Subcutaneous preadipocyte (primary cell): Measurements from ENCODE around the gene NPHS1. TPM values are rescaled to one million over a fixed set of nuclear protein-coding genes. Genes with fewer than 3 reads are reported as not detected.

Experiments used
- small RNA-seq: library from RNA; depleted of rRNA; stranded (forward); fragments of <200 nt; gene quantifications from one replicate; pipeline ENCODE3, GENCODE V24; 2012
- total RNA-seq: library from RNA; depleted of rRNA; stranded (reverse); fragments of >200 nt; gene quantifications from 2 replicates; pipeline ENCODE4 v1.2.3, GENCODE V29; 2012

Gene NPHS1
- total RNA-seq: not detected in 2 replicates

GRCh38 chr19:35852029-35852780 lies at the start of gene NPHS1:
Gene NPHS1 (minus strand): TSS chr19:35852504. CDS start chr19:35851837, 667 bp downstream.

GRCh38 chr19:35868172-35868822 lies 16.0 kb upstream of the NPHS1 start, which contains the start of gene APLP1:
Gene APLP1 (plus strand): TSS chr19:35868574. CDS start chr19:35868637, 63 bp downstream.

GRCh38 chr19:35856546-35857149 lies 4.3 kb upstream of the NPHS1 start, which contains the start of gene KIRREL2:
Gene KIRREL2 (plus strand): TSS chr19:35856911. CDS start chr19:35857120, 209 bp downstream.

GRCh38 chr19:35812220-35813042 lies 39.9 kb downstream of the NPHS1 start, which contains the start of gene PRODH2:
Gene PRODH2 (minus strand): TSS chr19:35812845. CDS start chr19:35812805, 40 bp downstream.

Small RNAs within 50 kb of the gene (small RNA-seq; reads per million reads assigned to genes)
- gene RN7SL402P: not detected

Other genes with a start within 250 kb of the NPHS1 start
- 6.6 and 12.5 TPM in 2 replicates for gene HAUS5, start 239.8 kb downstream of the NPHS1 start, total RNA-seq
- 42.0 and 43.0 TPM in 2 replicates for gene RBM42, start 223.5 kb downstream of the NPHS1 start, total RNA-seq
- 0.37 and 0.39 TPM in 2 replicates for gene ETV2, start 210.8 kb downstream of the NPHS1 start, total RNA-seq
- gene COX6B1, start 204.2 kb downstream of the NPHS1 start, total RNA-seq: 156 and 265 TPM in 2 replicates
- gene UPK1A, start 186.0 kb downstream of the NPHS1 start, total RNA-seq: not detected in 2 replicates
- not detected in 2 replicates for gene ZBTB32, start 147.9 kb downstream of the NPHS1 start, total RNA-seq
- gene KMT2B, start 134.5 kb downstream of the NPHS1 start, total RNA-seq: 7.3 and 7.8 TPM in 2 replicates
- 1.6 and 2.9 TPM in 2 replicates for gene IGFLR1, start 110.1 kb downstream of the NPHS1 start, total RNA-seq
- gene U2AF1L4, start 107.1 kb downstream of the NPHS1 start, total RNA-seq: 4.5 and 5.5 TPM in 2 replicates
- gene PSENEN, start 106.9 kb downstream of the NPHS1 start, total RNA-seq: 12.5 and 14.7 TPM in 2 replicates
- 14.3 and 16.2 TPM in 2 replicates for gene LIN37, start 103.9 kb downstream of the NPHS1 start, total RNA-seq
- gene HSPB6, start 95.5 kb downstream of the NPHS1 start, total RNA-seq: 21.3 and 48.9 TPM in 2 replicates
- gene PROSER3, start 94.3 kb downstream of the NPHS1 start, total RNA-seq: 7.7 and 12.7 TPM in 2 replicates
- gene ARHGAP33, start 76.9 kb downstream of the NPHS1 start, total RNA-seq: 5.9 and 6.3 TPM in 2 replicates
- gene PRODH2, start 39.7 kb downstream of the NPHS1 start, total RNA-seq: not detected in 2 replicates
- under 0.01 TPM in 1 of 2 replicates, not detected in the other for gene KIRREL2, start 4.4 kb upstream of the NPHS1 start, total RNA-seq
- 0.37 and 1.2 TPM in 2 replicates for gene APLP1, start 16.1 kb upstream of the NPHS1 start, total RNA-seq
- gene NFKBID, start 48.0 kb upstream of the NPHS1 start, total RNA-seq: 4.4 and 6.1 TPM in 2 replicates
- 0.37 and 0.59 TPM in 2 replicates for gene HCST, start 50.0 kb upstream of the NPHS1 start, total RNA-seq
- gene TYROBP, start 55.8 kb upstream of the NPHS1 start, total RNA-seq: not detected in 2 replicates
- 3.9 and 4.0 TPM in 2 replicates for gene LRFN3, start 83.9 kb upstream of the NPHS1 start, total RNA-seq
- 14.9 and 18.0 TPM in 2 replicates for gene SDHAF1, start 142.7 kb upstream of the NPHS1 start, total RNA-seq
- under 0.01 TPM in 1 of 2 replicates, not detected in the other for gene SYNE4, start 156.3 kb upstream of the NPHS1 start, total RNA-seq
- gene ALKBH6, start 161.7 kb upstream of the NPHS1 start, total RNA-seq: 12.7 and 14.3 TPM in 2 replicates
- 5.5 and 6.2 TPM in 2 replicates for gene CLIP3, start 180.4 kb upstream of the NPHS1 start, total RNA-seq
- gene THAP8, start 201.8 kb upstream of the NPHS1 start, total RNA-seq: 1.4 and 3.7 TPM in 2 replicates
- 4.0 and 9.6 TPM in 2 replicates for gene WDR62, start 202.4 kb upstream of the NPHS1 start, total RNA-seq